ENCODE measurements around the gene FAM228B.
"Not testable (repeated sequence)": the region's sequence is repeated elsewhere in the genome, so short reads cannot be mapped to it uniquely, and the experiment has no call there.

FAM228B gene

GRCh38 chr2:24084386-24085199, 38.7 kb upstream of the FAM228B start, which contains the start of gene TP53I3:
Gene TP53I3, minus strand, starts transcription at chr2:24084834. Its CDS starts 508 bp downstream, at chr2:24084326.
- Histone ChIP-seq H3K27me3 (ENCODE audit: control insufficient read depth, insufficient read depth, low read length) (no peaks in the 10 kb centered on the region), H3K27ac (ENCODE audit: low read depth, low read length) (peak within 1 kb of the TSS; percentile 93), H3K36me3 (ENCODE audit: control insufficient read depth, insufficient read depth, low read length) (peaks cover 5% of the 10 kb centered on the region), H3K9ac (ENCODE audit: low read length) (peak within 1 kb of the TSS; percentile 94), H3K4me1 (ENCODE audit: control insufficient read depth, insufficient read depth, low read length) (peaks cover 8% of the 10 kb centered on the region), H3K4me3 (ENCODE audit: low read length) (peak within 1 kb of the TSS; percentile 65)

GRCh38 chr2:24085200-24085489, 38.1 kb upstream of the FAM228B start:
- Histone ChIP-seq H3K4me3 (ENCODE audit: low read length) (peak overlapping the region; percentile 65), H3K27ac (ENCODE audit: low read depth, low read length) (peak overlapping the region; percentile 93), H3K27me3 (ENCODE audit: control insufficient read depth, insufficient read depth, low read length) (no peaks in the 10 kb centered on the region), H3K4me1 (ENCODE audit: control insufficient read depth, insufficient read depth, low read length) (peaks cover 8% of the 10 kb centered on the region), H3K36me3 (ENCODE audit: control insufficient read depth, insufficient read depth, low read length) (peaks cover 3% of the 10 kb centered on the region), H3K9ac (ENCODE audit: low read length) (peak overlapping the region; percentile 94)

- Histone ChIP-seq H3K27ac (ENCODE audit: low read depth, low read length) (no peak overlapping the region), H3K9ac (ENCODE audit: low read length) (no peak overlapping the region), H3K27me3 (ENCODE audit: control insufficient read depth, insufficient read depth, low read length) (no peaks in the 10 kb centered on the region), H3K4me1 (ENCODE audit: control insufficient read depth, insufficient read depth, low read length) (peaks cover 8% of the 10 kb centered on the region), H3K36me3 (ENCODE audit: control insufficient read depth, insufficient read depth, low read length) (peaks cover 3% of the 10 kb centered on the region), H3K4me3 (ENCODE audit: low read length) (no peak overlapping the region)
These were observed 37.0 kb upstream of the FAM228B start for GRCh38 chr2:24086241-24086640.

GRCh38 chr2:24087032-24087431, 36.2 kb upstream of the FAM228B start:
- Histone ChIP-seq H3K4me1 (ENCODE audit: control insufficient read depth, insufficient read depth, low read length) (peaks cover 8% of the 10 kb centered on the region), H3K9ac (ENCODE audit: low read length) (no peak overlapping the region), H3K4me3 (ENCODE audit: low read length) (no peak overlapping the region), H3K27ac (ENCODE audit: low read depth, low read length) (no peak overlapping the region), H3K36me3 (ENCODE audit: control insufficient read depth, insufficient read depth, low read length) (peaks cover 3% of the 10 kb centered on the region), H3K27me3 (ENCODE audit: control insufficient read depth, insufficient read depth, low read length) (no peaks in the 10 kb centered on the region)

GRCh38 chr2:24088821-24089359, 34.4 kb upstream of the FAM228B start:
- Histone ChIP-seq H3K4me1 (ENCODE audit: control insufficient read depth, insufficient read depth, low read length) (peaks cover 4% of the 10 kb centered on the region), H3K27ac (ENCODE audit: low read depth, low read length) (no peak overlapping the region), H3K27me3 (ENCODE audit: control insufficient read depth, insufficient read depth, low read length) (no peaks in the 10 kb centered on the region), H3K9ac (ENCODE audit: low read length) (no peak overlapping the region), H3K4me3 (ENCODE audit: low read length) (no peak overlapping the region), H3K36me3 (ENCODE audit: control insufficient read depth, insufficient read depth, low read length) (no peaks in the 10 kb centered on the region)

GRCh38 chr2:24093270-24093669, 30.0 kb upstream of the FAM228B start:
- not testable (repeated sequence) for H3K9ac ChIP-seq (ENCODE audit: low read length); H3K36me3 ChIP-seq (ENCODE audit: control insufficient read depth, insufficient read depth, low read length); H3K4me3 ChIP-seq (ENCODE audit: low read length); H3K4me1 ChIP-seq (ENCODE audit: control insufficient read depth, insufficient read depth, low read length); H3K27me3 ChIP-seq (ENCODE audit: control insufficient read depth, insufficient read depth, low read length); H3K27ac ChIP-seq (ENCODE audit: low read depth, low read length)

GRCh38 chr2:24095171-24095677, 28.0 kb upstream of the FAM228B start:
- not testable (repeated sequence) for H3K27me3 ChIP-seq (ENCODE audit: control insufficient read depth, insufficient read depth, low read length); H3K4me3 ChIP-seq (ENCODE audit: low read length); H3K4me1 ChIP-seq (ENCODE audit: control insufficient read depth, insufficient read depth, low read length)

GRCh38 chr2:24100732-24101131, 22.5 kb upstream of the FAM228B start:
- not testable (repeated sequence) for H3K4me3 ChIP-seq (ENCODE audit: low read length); H3K27ac ChIP-seq (ENCODE audit: low read depth, low read length); H3K9ac ChIP-seq (ENCODE audit: low read length); H3K36me3 ChIP-seq (ENCODE audit: control insufficient read depth, insufficient read depth, low read length); H3K27me3 ChIP-seq (ENCODE audit: control insufficient read depth, insufficient read depth, low read length); H3K4me1 ChIP-seq (ENCODE audit: control insufficient read depth, insufficient read depth, low read length)

More at GRCh38 chr2:24095171-24095677, 28.0 kb upstream of the FAM228B start:
- not testable (repeated sequence) for H3K27ac ChIP-seq (ENCODE audit: low read depth, low read length); H3K9ac ChIP-seq (ENCODE audit: low read length); H3K36me3 ChIP-seq (ENCODE audit: control insufficient read depth, insufficient read depth, low read length)

GRCh38 chr2:24101992-24102391, 21.3 kb upstream of the FAM228B start:
- H3K27ac ChIP-seq (ENCODE audit: low read depth, low read length): no peak overlapping the region
- H3K9ac ChIP-seq (ENCODE audit: low read length): no peak overlapping the region
- no peaks in the 10 kb centered on the region for H3K36me3 ChIP-seq (ENCODE audit: control insufficient read depth, insufficient read depth, low read length)
- H3K4me1 ChIP-seq (ENCODE audit: control insufficient read depth, insufficient read depth, low read length): no peaks in the 10 kb centered on the region
- H3K27me3 ChIP-seq (ENCODE audit: control insufficient read depth, insufficient read depth, low read length): no peaks in the 10 kb centered on the region
- H3K4me3 ChIP-seq (ENCODE audit: low read length): no peak overlapping the region

GRCh38 chr2:24102677-24103076, 20.6 kb upstream of the FAM228B start:
- no peaks in the 10 kb centered on the region for H3K27me3 ChIP-seq (ENCODE audit: control insufficient read depth, insufficient read depth, low read length)
- H3K4me3 ChIP-seq (ENCODE audit: low read length): no peak overlapping the region
- H3K36me3 ChIP-seq (ENCODE audit: control insufficient read depth, insufficient read depth, low read length): no peaks in the 10 kb centered on the region
- no peaks in the 10 kb centered on the region for H3K4me1 ChIP-seq (ENCODE audit: control insufficient read depth, insufficient read depth, low read length)
- no peak overlapping the region for H3K9ac ChIP-seq (ENCODE audit: low read length)
- H3K27ac ChIP-seq (ENCODE audit: low read depth, low read length): no peak overlapping the region

GRCh38 chr2:24104110-24104650, 19.1 kb upstream of the FAM228B start:
- H3K9ac ChIP-seq (ENCODE audit: low read length): no peak overlapping the region
- no peaks in the 10 kb centered on the region for H3K36me3 ChIP-seq (ENCODE audit: control insufficient read depth, insufficient read depth, low read length)
- no peak overlapping the region for H3K4me3 ChIP-seq (ENCODE audit: low read length)
- no peaks in the 10 kb centered on the region for H3K27me3 ChIP-seq (ENCODE audit: control insufficient read depth, insufficient read depth, low read length)
- no peaks in the 10 kb centered on the region for H3K4me1 ChIP-seq (ENCODE audit: control insufficient read depth, insufficient read depth, low read length)
- H3K27ac ChIP-seq (ENCODE audit: low read depth, low read length): no peak overlapping the region

- Histone ChIP-seq H3K27me3 (ENCODE audit: control insufficient read depth, insufficient read depth, low read length) (no peaks in the 10 kb centered on the region), H3K9ac (ENCODE audit: low read length) (no peak overlapping the region), H3K27ac (ENCODE audit: low read depth, low read length) (no peak overlapping the region), H3K36me3 (ENCODE audit: control insufficient read depth, insufficient read depth, low read length) (no peaks in the 10 kb centered on the region), H3K4me3 (ENCODE audit: low read length) (no peak overlapping the region), H3K4me1 (ENCODE audit: control insufficient read depth, insufficient read depth, low read length) (no peaks in the 10 kb centered on the region)
These were observed 18.4 kb upstream of the FAM228B start for GRCh38 chr2:24104906-24105305.

All from rectal smooth muscle tissue (tissue), 1 donor.